ENCODE measurements around the gene OR51E2. TPM values are rescaled to one million over a fixed set of nuclear protein-coding genes. Genes with fewer than 3 reads are reported as not detected.
A peak's percentile ranks its signal among the peaks of the same experiment; 100 is the strongest.

OR51E2 gene
- total RNA-seq, 2 donors from 2014 or later = 10.6 to 100 TPM

DNA sequence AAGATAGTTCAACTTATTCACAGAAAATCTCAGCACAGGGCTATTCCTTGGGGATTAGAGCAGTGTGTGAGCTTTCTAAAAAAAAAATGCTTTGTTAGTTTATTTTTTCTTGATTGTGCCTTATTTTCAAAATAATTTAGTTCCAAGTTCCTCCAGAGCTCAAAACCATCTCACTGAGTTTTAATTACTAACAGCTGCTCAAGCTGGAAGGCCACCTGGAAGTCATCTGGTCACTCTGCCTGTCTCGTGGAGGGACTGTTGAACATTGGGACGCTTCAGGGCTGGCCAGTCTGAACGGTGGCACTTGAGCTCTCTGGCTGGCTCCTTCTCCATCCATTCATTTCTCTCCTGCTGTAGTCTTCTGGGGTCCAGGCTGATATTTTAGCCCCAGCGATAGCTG, 49.9 kb downstream of the OR51E2 start:
- WGBS = 77% methylated on average over 4 of the region's 4 CpGs
- peak overlapping the region in 1 of 2 donors; percentile 6 for H3K27ac ChIP-seq
- H3K9me3 ChIP-seq = no peaks in the 10 kb centered on the region
- no peaks in the 10 kb centered on the region for H3K4me1 ChIP-seq (replicated peaks)
- H3K36me3 ChIP-seq = no peaks in the 10 kb centered on the region
- TF ChIP-seq CTCF (IDR thresholded peaks at IDR 0.05) (no peak), POLR2AphosphoS5 (IDR thresholded peaks at IDR 0.05) (no peak), POLR2A (IDR thresholded peaks at IDR 0.05) (no peak)
- DNase-seq (ENCODE audit: low spot score) = no peak
- H3K27me3 ChIP-seq (replicated peaks; ENCODE audit: insufficient read depth) = no peaks in the 10 kb centered on the region
- intact Hi-C loops (cut with DNase I) = no loop called here
- H3K4me3 ChIP-seq = no peak overlapping the region

DNA sequence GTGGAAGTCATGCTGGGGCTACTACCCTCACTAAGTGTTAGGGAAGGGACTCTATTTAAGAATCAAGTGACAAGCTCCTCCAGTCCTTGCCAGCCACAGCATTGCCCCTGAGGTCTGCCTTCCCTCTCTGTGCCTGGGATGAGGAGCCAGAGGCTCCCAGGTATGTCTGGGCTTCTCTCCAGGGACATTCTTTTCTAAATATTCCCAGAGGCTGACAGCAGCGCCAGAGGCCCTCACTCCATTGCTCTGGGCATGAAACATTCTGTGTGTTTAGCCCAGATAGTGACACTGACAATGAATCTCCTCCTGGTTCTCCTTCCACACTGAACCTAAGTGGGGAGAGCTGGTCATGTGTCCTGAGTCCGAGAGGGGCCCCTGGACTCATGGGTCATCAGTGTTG, 51.7 kb downstream of the OR51E2 start:
- intact Hi-C loops (cut with DNase I) = no loop called here

GRCh38 chr11:4644233-4644632, 53.4 kb downstream of the OR51E2 start:
- no peak for DNase-seq (ENCODE audit: low spot score)
- intact Hi-C loops (cut with DNase I) = no loop called here
- WGBS = 75% methylated on average over 4 of the region's 4 CpGs
- Histone ChIP-seq H3K36me3 (no peaks in the 10 kb centered on the region), H3K4me1 (replicated peaks) (no peaks in the 10 kb centered on the region), H3K27me3 (replicated peaks; ENCODE audit: insufficient read depth) (no peaks in the 10 kb centered on the region), H3K9me3 (no peaks in the 10 kb centered on the region), H3K4me3 (peak overlapping the region; percentile 0 to 3), H3K27ac (peak overlapping the region in 1 of 2 donors; percentile 12)
- TF ChIP-seq POLR2AphosphoS5 (IDR thresholded peaks at IDR 0.05) (no peak), POLR2A (IDR thresholded peaks at IDR 0.05) (no peak), CTCF (IDR thresholded peaks at IDR 0.05) (no peak)

More for the DNA sequence above, 51.7 kb downstream of the OR51E2 start:
- peak overlapping the region in 1 of 2 donors; percentile 44 for H3K27ac ChIP-seq
- H3K4me1 ChIP-seq (replicated peaks) = no peaks in the 10 kb centered on the region
- H3K27me3 ChIP-seq (replicated peaks; ENCODE audit: insufficient read depth) = no peaks in the 10 kb centered on the region
- WGBS = 34% methylated on average over 2 of the region's 2 CpGs
- no peaks in the 10 kb centered on the region for H3K9me3 ChIP-seq
- TF ChIP-seq CTCF (IDR thresholded peaks at IDR 0.05) (no peak), POLR2AphosphoS5 (IDR thresholded peaks at IDR 0.05) (peak; percentile 7)
- H3K36me3 ChIP-seq = no peaks in the 10 kb centered on the region
- DNase-seq (ENCODE audit: low spot score) = no peak
- H3K4me3 ChIP-seq = no peak overlapping the region

DNA sequence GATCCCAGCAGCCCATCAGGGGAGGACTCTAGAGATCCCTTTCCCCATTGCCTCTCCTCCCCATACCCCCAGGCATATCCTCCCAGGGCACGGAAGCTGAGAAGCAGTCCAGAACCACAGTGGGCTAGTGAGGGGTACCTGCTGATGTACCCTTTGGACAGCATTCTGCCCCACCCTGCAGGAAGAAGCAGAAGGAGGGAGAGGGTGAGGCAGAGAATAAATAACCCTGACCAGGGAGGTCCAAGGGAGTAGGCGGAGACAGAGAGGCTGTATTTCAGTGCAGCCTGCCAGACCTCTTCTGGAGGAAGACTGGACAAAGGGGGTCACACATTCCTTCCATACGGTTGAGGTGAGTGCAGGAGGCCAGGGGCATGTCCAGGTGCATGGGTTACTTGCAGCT, 54.0 kb downstream of the OR51E2 start, which contains the start of gene OR51E1:
OR51E1 (plus strand) TSS at position 301 of the 400 bp plus-strand sequence. CDS start 8,545 bp downstream, outside the sequence.
- WGBS = 81% methylated on average over 3 of the region's 3 CpGs
- Histone ChIP-seq H3K4me1 (replicated peaks) (no peaks in the 10 kb centered on the region), H3K27ac (peak within 1 kb of the TSS in 1 of 2 donors; percentile 12), H3K36me3 (no peaks in the 10 kb centered on the region), H3K4me3 (peak within 1 kb of the TSS; percentile 0 to 8), H3K9me3 (no peaks in the 10 kb centered on the region), H3K27me3 (replicated peaks; ENCODE audit: insufficient read depth) (no peaks in the 10 kb centered on the region)
- intact Hi-C loops (cut with DNase I) = no loop called here
- TF ChIP-seq POLR2A (IDR thresholded peaks at IDR 0.05) = no peak
- no peak for TF ChIP-seq CTCF (IDR thresholded peaks at IDR 0.05)
- TF ChIP-seq POLR2AphosphoS5 (IDR thresholded peaks at IDR 0.05) = no peak
- no peak for DNase-seq (ENCODE audit: low spot score)

DNA sequence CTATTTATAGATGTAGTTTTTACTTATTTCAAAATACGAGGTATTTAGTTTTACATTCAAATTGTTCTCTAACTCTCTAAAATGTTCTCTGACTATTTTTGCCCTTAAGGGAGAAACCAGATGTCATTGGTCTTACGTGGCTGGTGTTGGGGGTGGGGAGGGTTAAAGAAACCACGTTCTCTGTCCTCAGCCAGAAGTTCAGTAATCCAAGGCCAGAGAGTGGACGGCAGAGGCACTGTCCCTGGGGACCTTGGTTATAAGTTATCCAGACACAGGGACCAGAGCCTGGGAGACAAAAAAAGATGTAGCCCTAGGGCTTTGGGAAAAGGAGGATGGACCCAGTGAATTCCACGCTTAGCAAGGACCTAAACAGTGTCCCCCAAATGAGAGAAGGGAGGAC, 54.6 kb downstream of the OR51E2 start:
- no peaks in the 10 kb centered on the region for H3K4me1 ChIP-seq (replicated peaks)
- TF ChIP-seq POLR2AphosphoS5 (IDR thresholded peaks at IDR 0.05) (no peak), CTCF (IDR thresholded peaks at IDR 0.05) (no peak), POLR2A (IDR thresholded peaks at IDR 0.05) (no peak)
- no peaks in the 10 kb centered on the region for H3K36me3 ChIP-seq
- H3K27me3 ChIP-seq (replicated peaks; ENCODE audit: insufficient read depth) = no peaks in the 10 kb centered on the region
- intact Hi-C loops (cut with DNase I) = no loop called here
- no peak for DNase-seq (ENCODE audit: low spot score)
- no peaks in the 10 kb centered on the region for H3K9me3 ChIP-seq
- 50% methylated on average over 5 of the region's 5 CpGs for WGBS
- no peak overlapping the region for H3K27ac ChIP-seq
- H3K4me3 ChIP-seq = no peak overlapping the region
